Neural progenitor cell (in vitro differentiated cells): ENCODE results near the gene TSPAN12.

Source experiments
- EZH2 ChIP-seq: fragments of 200-600 bp; sonication (generic); IDR thresholded peaks from 2 replicates; pipeline ENCODE4 v1.6.1; 2017; ENCODE audit warnings: antibody characterized with exemption, mild to moderate bottlenecking, moderate library complexity
- EZH2phosphoT487 ChIP-seq: fragments of 200-600 bp; sonication (generic); IDR thresholded peaks from 2 replicates; pipeline ENCODE4 v1.6.1; 2017; ENCODE audit warnings: antibody characterized with exemption
- TF ChIP-seq, protein P1 (sequence below): fragments of 200-600 bp; sonication (generic); IDR thresholded peaks from 2 replicates; pipeline ENCODE4 v1.5.1; 2017; ENCODE audit warnings: antibody characterized with exemption, mild to moderate bottlenecking

DNA sequence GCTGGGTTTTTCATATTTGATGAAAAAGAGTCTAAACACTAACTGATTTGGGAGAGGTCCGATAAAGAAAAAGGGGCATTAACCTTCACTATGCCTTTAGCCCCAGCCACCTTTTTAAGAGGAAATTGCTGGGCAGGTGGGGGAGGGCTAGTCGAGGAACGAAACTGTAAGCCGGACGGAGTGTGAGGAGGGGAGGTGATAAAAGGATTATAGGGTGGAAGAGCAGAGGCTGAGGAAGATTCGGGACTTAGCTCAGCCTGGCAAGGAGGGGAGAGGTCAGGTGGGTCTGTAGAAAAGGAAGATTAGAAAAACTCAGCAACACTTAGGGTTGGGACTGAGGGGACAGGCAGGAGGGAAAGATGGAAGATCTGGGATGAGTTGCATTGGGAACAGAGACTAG lies 77.0 kb downstream of the TSPAN12 start:
- TF ChIP-seq, protein P1, sequence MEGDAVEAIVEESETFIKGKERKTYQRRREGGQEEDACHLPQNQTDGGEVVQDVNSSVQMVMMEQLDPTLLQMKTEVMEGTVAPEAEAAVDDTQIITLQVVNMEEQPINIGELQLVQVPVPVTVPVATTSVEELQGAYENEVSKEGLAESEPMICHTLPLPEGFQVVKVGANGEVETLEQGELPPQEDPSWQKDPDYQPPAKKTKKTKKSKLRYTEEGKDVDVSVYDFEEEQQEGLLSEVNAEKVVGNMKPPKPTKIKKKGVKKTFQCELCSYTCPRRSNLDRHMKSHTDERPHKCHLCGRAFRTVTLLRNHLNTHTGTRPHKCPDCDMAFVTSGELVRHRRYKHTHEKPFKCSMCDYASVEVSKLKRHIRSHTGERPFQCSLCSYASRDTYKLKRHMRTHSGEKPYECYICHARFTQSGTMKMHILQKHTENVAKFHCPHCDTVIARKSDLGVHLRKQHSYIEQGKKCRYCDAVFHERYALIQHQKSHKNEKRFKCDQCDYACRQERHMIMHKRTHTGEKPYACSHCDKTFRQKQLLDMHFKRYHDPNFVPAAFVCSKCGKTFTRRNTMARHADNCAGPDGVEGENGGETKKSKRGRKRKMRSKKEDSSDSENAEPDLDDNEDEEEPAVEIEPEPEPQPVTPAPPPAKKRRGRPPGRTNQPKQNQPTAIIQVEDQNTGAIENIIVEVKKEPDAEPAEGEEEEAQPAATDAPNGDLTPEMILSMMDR, result no peak
- TF ChIP-seq EZH2phosphoT487 (no peak), EZH2 (no peak)
